H1 (cell line): Measurements from ENCODE around the gene BTBD1. TPM values are rescaled to one million over a fixed set of nuclear protein-coding genes. Genes with fewer than 3 reads are reported as not detected.

Experiments used
- CTCF ChIA-PET: fragments of 300-600 bp; sonication (Branson Sonifier 250); formaldehyde crosslinking; loops from one replicate; lab custom pipeline; 2021; ENCODE audit not compliant: partially characterized antibody; lab: Charles Lee
- POLR2A ChIA-PET: fragments of 300-600 bp; sonication (Branson Sonifier 250); formaldehyde crosslinking; loops from one replicate; lab custom pipeline; 2021; ENCODE audit warnings: inconsistent platforms; ENCODE audit not compliant: partially characterized antibody; lab: Charles Lee
- DNase-seq, 2 experiments: peaks; one replicate each; pipeline versions ENCODE4 v3.0.0 to v3.0.0-alpha.2; 2010 to 2022; ENCODE audit warnings: low spot score in 2 of 2, low read depth in 1 of 2, mixed read lengths in 1 of 2
- FAIRE-seq: peaks from 2 replicates; lab custom pipeline; 2011; peaks lifted over from hg19 to GRCh38; lab: Jason Lieb, UNC
- H2AFZ ChIP-seq: 2 replicates; pipeline ENCODE4 v1.8.1; 2012; ENCODE audit warnings: low read length, inconsistent platforms
- H2AK5ac ChIP-seq: 2 replicates; pipeline ENCODE4 v1.6.1; 2013; ENCODE audit warnings: low read depth, low read length
- H2BK120ac ChIP-seq: replicated peaks from 2 replicates; pipeline ENCODE3; 2013; ENCODE audit warnings: low read depth, low read length, inconsistent platforms
- H2BK12ac ChIP-seq: 2 replicates; pipeline ENCODE4 v1.6.1; 2013; ENCODE audit warnings: low read depth, low read length
- H2BK15ac ChIP-seq: 2 replicates; pipeline ENCODE4 v1.6.1; 2013; ENCODE audit warnings: low read length
- H2BK20ac ChIP-seq: 2 replicates; pipeline ENCODE4 v1.6.1; 2013; ENCODE audit warnings: low read length
- H2BK5ac ChIP-seq: 2 replicates; pipeline ENCODE4 v1.6.1; 2013; ENCODE audit warnings: low read depth, low read length
- H3K14ac ChIP-seq: 2 replicates; pipeline ENCODE4 v1.6.1; 2013; ENCODE audit warnings: inconsistent platforms; ENCODE audit not compliant: insufficient read length
- H3K18ac ChIP-seq: 2 replicates; pipeline ENCODE4 v1.6.1; 2013; ENCODE audit warnings: low read length; ENCODE audit errors: extremely low read depth
- H3K23ac ChIP-seq: 2 replicates; pipeline ENCODE4 v1.6.1; 2013; ENCODE audit warnings: inconsistent platforms; ENCODE audit not compliant: insufficient read length
- H3K23me2 ChIP-seq: 2 replicates; pipeline ENCODE4 v1.6.1; 2013; ENCODE audit warnings: low read depth, low read length
- H3K27ac ChIP-seq: 2 replicates; pipeline ENCODE4 v1.6.1; 2011; ENCODE audit warnings: low read depth, low read length, inconsistent platforms
- H3K27me3 ChIP-seq, 4 experiments: replicated peaks in 1 of 4; 1 replicate in 1 of 4; 2 replicates in 3 of 4; pipeline versions ENCODE4 v1.6.1 to v1.8.1; 2011 to 2013; ENCODE audit warnings: low read length in 3 of 4, mild to moderate bottlenecking in 3 of 4, inconsistent platforms in 2 of 4, mixed read lengths in 2 of 4, moderate library complexity in 1 of 4; ENCODE audit not compliant: control insufficient read depth in 3 of 4, insufficient read depth in 3 of 4; ENCODE audit errors: extremely low read depth in 1 of 4
- H3K36me3 ChIP-seq, 4 experiments: 2 replicates each; pipeline versions ENCODE4 v1.6.1 to v1.8.1; 2011 to 2013; ENCODE audit warnings: mild to moderate bottlenecking in 4 of 4, low read length in 3 of 4, moderate library complexity in 2 of 4, control low read depth in 1 of 4, inconsistent platforms in 1 of 4; ENCODE audit not compliant: insufficient read depth in 4 of 4, control insufficient read depth in 2 of 4
- H3K4ac ChIP-seq: replicated peaks from 2 replicates; pipeline ENCODE3; 2013; ENCODE audit warnings: low read length, low read depth, mixed read lengths, inconsistent platforms; ENCODE audit not compliant: insufficient read length
- H3K4me1 ChIP-seq, 4 experiments: replicated peaks in 1 of 4; 1 replicate in 1 of 4; 2 replicates in 3 of 4; pipeline versions ENCODE4 v1.6.1 to v1.8.1; 2011 to 2013; ENCODE audit warnings: low read length in 3 of 4, inconsistent platforms in 2 of 4, mixed read lengths in 1 of 4; ENCODE audit not compliant: insufficient read depth in 4 of 4, control insufficient read depth in 3 of 4
- H3K4me2 ChIP-seq, 2 experiments: 2 replicates each; pipeline versions ENCODE4 v1.6.1 to v1.8.1; 2011 to 2013; ENCODE audit warnings: low read depth in 2 of 2, low read length in 2 of 2, control low read depth in 1 of 2, inconsistent platforms in 1 of 2, mild to moderate bottlenecking in 1 of 2; ENCODE audit not compliant: insufficient read depth in 1 of 2
- H3K4me3 ChIP-seq, 4 experiments: fragments of 200-600, 300-600 bp in 1 of 4; sonication (generic), shearing (Covaris generic), sonication (Bioruptor Twin) in 1 of 4; 2 replicates each; pipeline versions ENCODE4 v1.5.1 to v1.8.1; 2011 to 2016; ENCODE audit warnings: low read length in 4 of 4, low read depth in 3 of 4, control low read depth in 2 of 4, inconsistent platforms in 2 of 4, mild to moderate bottlenecking in 2 of 4, mixed read lengths in 1 of 4, moderate library complexity in 1 of 4; ENCODE audit not compliant: insufficient read depth in 2 of 4; ENCODE audit errors: extremely low read depth in 1 of 4
- H3K56ac ChIP-seq: replicated peaks from 2 replicates; pipeline ENCODE3; 2013; ENCODE audit warnings: low read depth, mild to moderate bottlenecking, mixed read lengths, low read length, inconsistent platforms; ENCODE audit not compliant: insufficient read length
- H3K79me1 ChIP-seq: 2 replicates; pipeline ENCODE4 v1.6.1; 2013; ENCODE audit warnings: low read depth, low read length, control low read depth
- H3K79me2 ChIP-seq, 2 experiments: 2 replicates each; pipeline versions ENCODE4 v1.6.1 to v1.8.1; 2012 to 2013; ENCODE audit warnings: low read length in 2 of 2, mild to moderate bottlenecking in 2 of 2, inconsistent platforms in 1 of 2; ENCODE audit not compliant: insufficient read depth in 2 of 2, control insufficient read depth in 1 of 2
- H3K9ac ChIP-seq, 4 experiments: replicated peaks in 1 of 4; 1 replicate in 1 of 4; 2 replicates in 3 of 4; pipeline versions ENCODE4 v1.6.1 to v1.8.1; 2011 to 2013; ENCODE audit warnings: low read depth in 3 of 4, low read length in 3 of 4, control low read depth in 2 of 4, mild to moderate bottlenecking in 2 of 4, moderate library complexity in 2 of 4, inconsistent platforms in 1 of 4; ENCODE audit errors: extremely low read depth in 1 of 4
- H3K9me3 ChIP-seq, 2 experiments: 2 replicates each; pipeline versions ENCODE4 v1.6.1 to v1.8.1; 2012 to 2013; ENCODE audit warnings: mild to moderate bottlenecking in 2 of 2, moderate library complexity in 2 of 2, control low read depth in 1 of 2, inconsistent platforms in 1 of 2, low read depth in 1 of 2, low read length in 1 of 2, mixed read lengths in 1 of 2; ENCODE audit not compliant: insufficient read depth in 2 of 2
- H4K20me1 ChIP-seq, 2 experiments: replicated peaks in 1 of 2; 2 replicates each; pipeline versions ENCODE3 to v1.8.1; 2011 to 2013; ENCODE audit warnings: inconsistent platforms in 2 of 2, low read length in 2 of 2, mild to moderate bottlenecking in 1 of 2; ENCODE audit not compliant: insufficient read depth in 2 of 2, control insufficient read depth in 1 of 2
- H4K5ac ChIP-seq: 2 replicates; pipeline ENCODE4 v1.6.1; 2013; ENCODE audit warnings: low read length, low read depth, mixed read lengths, inconsistent platforms; ENCODE audit not compliant: insufficient read length
- H4K8ac ChIP-seq: 2 replicates; pipeline ENCODE4 v1.8.0; 2013; ENCODE audit warnings: mild to moderate bottlenecking, moderate library complexity, low read length, inconsistent platforms; ENCODE audit not compliant: insufficient read depth; ENCODE audit errors: extremely low read depth
- H4K91ac ChIP-seq: replicated peaks from 2 replicates; pipeline ENCODE3; 2013; ENCODE audit warnings: low read length, mixed read lengths, inconsistent platforms; ENCODE audit not compliant: insufficient read length
- CBX8 ChIP-seq: fragments of 300-800, 300-1000 bp; sonication (generic); IDR thresholded peaks from 2 replicates; pipeline ENCODE4 v1.7.1; 2016; ENCODE audit warnings: low read depth, low read length, borderline replicate concordance
- CHD1 ChIP-seq: IDR thresholded peaks from 2 replicates; pipeline ENCODE4 v1.6.1; 2012; ENCODE audit warnings: low read depth, low read length, improper control_type of control experiment
- HDAC6 ChIP-seq: IDR thresholded peaks from one replicate; pipeline ENCODE4 v1.7.1; 2012; ENCODE audit warnings: low read depth, mild to moderate bottlenecking, inconsistent platforms, low read length, moderate library complexity
- KDM5A ChIP-seq: fragments of 200-600 bp; IDR thresholded peaks from 2 replicates; pipeline ENCODE4 v1.7.1; 2012; ENCODE audit warnings: mild to moderate bottlenecking, low read length, inconsistent platforms, mixed read lengths
- POU5F1 ChIP-seq: IDR thresholded peaks from 2 replicates; pipeline ENCODE4 v1.6.1; 2011; ENCODE audit warnings: low read depth, mild to moderate bottlenecking, low read length, moderate library complexity
- RAD21 ChIP-seq, 2 experiments: IDR thresholded peaks in 1 of 2; conservative IDR thresholded peaks in 1 of 2; 2 replicates each; pipeline ENCODE4 v1.6.1; 2011; ENCODE audit warnings: low read depth in 2 of 2, low read length in 2 of 2, improper control_type of control experiment in 1 of 2, inconsistent platforms in 1 of 2, mild to moderate bottlenecking in 1 of 2, moderate library complexity in 1 of 2
- RFX5 ChIP-seq: IDR thresholded peaks from 2 replicates; pipeline ENCODE4 v1.6.1; 2011; ENCODE audit warnings: low read depth, low read length, improper control_type of control experiment, borderline replicate concordance
- RNF2 ChIP-seq: fragments of 200-900, 300-1000 bp; sonication (generic); IDR thresholded peaks from 2 replicates; pipeline ENCODE4 v1.7.1; 2016; ENCODE audit warnings: borderline replicate concordance, low read depth, mild to moderate bottlenecking, antibody characterized with exemption, low read length; ENCODE audit not compliant: poor library complexity, severe bottlenecking; ENCODE audit errors: missing control alignments
- YY1 ChIP-seq: IDR thresholded peaks from 2 replicates; pipeline ENCODE4 v1.6.1; 2011; ENCODE audit warnings: low read depth, mild to moderate bottlenecking, low read length
- whole genome bisulfite sequencing, 2 experiments: shearing (Covaris generic) in 1 of 2; methylation state at CpG; one replicate each; pipeline versions ENCODE4 v1.1.6 to v1.1.7; 2013 to 2015; ENCODE audit warnings: low lambda C conversion rate in 2 of 2, mixed read lengths in 2 of 2, inconsistent platforms in 1 of 2, low coverage in 1 of 2, missing lambda C conversion rate in 1 of 2; ENCODE audit not compliant: insufficient replicate concordance in 2 of 2, insufficient coverage in 1 of 2, insufficient read length in 1 of 2; ENCODE audit errors: extremely low coverage in 1 of 2, missing lambda C conversion rate in 1 of 2; 5-methylcytosine and 5-hydroxymethylcytosine counted together
- polyA plus RNA-seq, 7 experiments: library from polyadenylated mRNA; depleted of rRNA in 3 of 7; stranded (reverse) in 5 of 7; unstranded in 2 of 7; fragments of >200 nt in 5 of 7; fragments of 200-250 nt in 2 of 7; gene quantifications; 1 replicate in 5 of 7; 2 replicates in 1 of 7; 4 replicates in 1 of 7; pipeline versions ENCODE4 v1.2.1 to v1.2.3, GENCODE V29; 2011 to 2013; ENCODE audit warnings: missing spikeins in 2 of 7, mixed read lengths in 2 of 7
- total RNA-seq: library from RNA; stranded (reverse); fragmentation: NEBNext Ultra II Directional; extraction: Animal tissue kit (Norgen Biotek cat#: 25700); gene quantifications from 2 replicates; pipeline ENCODE4 v1.2.1, GENCODE V29; 2021
- TF ChIP-seq, protein P1 (sequence below): IDR thresholded peaks from 2 replicates; pipeline ENCODE4 v1.6.1; 2011; ENCODE audit warnings: low read depth, mild to moderate bottlenecking, low read length; ENCODE audit not compliant: insufficient read depth
- TF ChIP-seq, protein P2 (sequence below): IDR thresholded peaks from 2 replicates; pipeline ENCODE4 v1.6.1; 2011; ENCODE audit warnings: low read length, improper control_type of control experiment

The BTBD1 gene
- total and polyA plus RNA-seq, 2 of the 8 experiments (the other 6 are each of a cell fraction or from before 2014, with no cell fraction given): 18.6 to 39.5 TPM

DNA sequence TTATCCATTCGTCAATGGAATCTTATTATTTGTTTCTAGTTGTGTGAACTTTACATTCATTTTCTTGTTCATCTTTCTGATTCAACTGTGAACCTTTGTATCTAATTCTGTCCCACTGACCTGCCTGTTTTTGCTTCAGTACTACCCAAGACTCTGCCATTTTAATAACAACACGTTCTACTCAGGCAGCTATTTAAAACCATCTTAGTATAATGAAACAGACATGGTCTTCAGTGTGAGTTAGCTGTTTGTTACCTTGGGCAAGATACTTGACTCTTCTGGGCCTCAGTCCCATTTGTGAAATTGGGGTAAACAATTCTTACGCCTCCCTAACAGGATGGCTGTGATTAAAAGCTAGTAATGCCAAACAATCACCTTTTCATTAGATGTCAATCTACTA, 1.6 kb downstream of the BTBD1 start:
- Histone ChIP-seq H3K27ac (no peak overlapping the region), H2AK5ac (no peak overlapping the region), H4K20me1 (peaks cover 7 to 12% of the 10 kb centered on the region in 2 experiments), H3K23ac (no peak overlapping the region), H3K4me1 (peaks cover 3 to 23% (median 9%) of the 10 kb centered on the region in 4 experiments; a peak in 6 of 7 replicates), H3K56ac (no peak overlapping the region), H3K9ac (0 out of 7 replicates have a peak overlapping the region, but pooled peaks of 1 of the 4 experiments have one; percentile 16), H3K36me3 (peaks cover 0 to 7% (median 0%) of the 10 kb centered on the region in 4 experiments; a peak in 3 of 8 replicates), H3K23me2 (no peaks in the 10 kb centered on the region; the same call in 1 of the 2 replicates), H2BK12ac (no peak overlapping the region), H3K4me3 (peak overlapping the region; percentile 81 to 93 (median 84)), H3K9me3 (peaks cover 0 to 5% of the 10 kb centered on the region in 2 experiments; a peak in 1 of 4 replicates), H3K79me2 (peaks cover 21 to 60% of the 10 kb centered on the region in 2 experiments), H4K5ac (no peak overlapping the region), H3K14ac (no peak overlapping the region), H4K8ac (no peak overlapping the region), H2BK15ac (no peak overlapping the region), H3K4me2 (peak overlapping the region; percentile 68 to 79), H2BK20ac (no peak overlapping the region), H3K79me1 (0 out of 2 replicates have a peak, but pooled peaks cover 3% of the 10 kb centered on the region), H2BK120ac (no peak overlapping the region), H4K91ac (no peak overlapping the region), H2AFZ (no peak overlapping the region), H2BK5ac (no peak overlapping the region), H3K4ac (no peak overlapping the region), H3K18ac (no peak overlapping the region), H3K27me3 (no peaks in the 10 kb centered on the region)
- 31% methylated on average over 3 of the region's 3 CpGs; no CpG with 5 or more reads in 1 of the 2 experiments for WGBS, 2 experiments
- DNase-seq: no peak
- CTCF ChIA-PET: interaction anchor here (0.6 kb wide), 1 partner anchor 1863 kb away, joined by 3 read pairs; no protein-coding TSS in a partner anchor
- FAIRE-seq: no peak
- POLR2A ChIA-PET: interaction anchor here (1.1 to 1.2 kb wide), 2 partner anchors 12 to 54 kb away, joined by 3 read pairs; partner anchors contain the start of gene C15orf40
- TF ChIP-seq, protein P1, sequence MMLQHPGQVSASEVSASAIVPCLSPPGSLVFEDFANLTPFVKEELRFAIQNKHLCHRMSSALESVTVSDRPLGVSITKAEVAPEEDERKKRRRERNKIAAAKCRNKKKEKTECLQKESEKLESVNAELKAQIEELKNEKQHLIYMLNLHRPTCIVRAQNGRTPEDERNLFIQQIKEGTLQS: no peak
- no peak for TF ChIP-seq HDAC6
- TF ChIP-seq RNF2: no peak
- no peak for TF ChIP-seq RAD21 (IDR thresholded peaks at IDR 0.05 in 1 of 2, conservative IDR thresholded peaks at IDR 0.05 in 1 of 2; ENCODE audit: low read depth in 2 of 2, low read length in 2 of 2)
- TF ChIP-seq YY1: no peak
- TF ChIP-seq POU5F1: no peak
- no peak for TF ChIP-seq KDM5A
- TF ChIP-seq, protein P2, sequence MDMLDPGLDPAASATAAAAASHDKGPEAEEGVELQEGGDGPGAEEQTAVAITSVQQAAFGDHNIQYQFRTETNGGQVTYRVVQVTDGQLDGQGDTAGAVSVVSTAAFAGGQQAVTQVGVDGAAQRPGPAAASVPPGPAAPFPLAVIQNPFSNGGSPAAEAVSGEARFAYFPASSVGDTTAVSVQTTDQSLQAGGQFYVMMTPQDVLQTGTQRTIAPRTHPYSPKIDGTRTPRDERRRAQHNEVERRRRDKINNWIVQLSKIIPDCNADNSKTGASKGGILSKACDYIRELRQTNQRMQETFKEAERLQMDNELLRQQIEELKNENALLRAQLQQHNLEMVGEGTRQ: no peak
- no peak for TF ChIP-seq CBX8
- no peak for TF ChIP-seq RFX5
- no peak for TF ChIP-seq CHD1
